Astrocyte (in vitro differentiated cells and primary cell): ENCODE results near the gene MUC5AC.

Experiments used
- EZH2 ChIP-seq: IDR thresholded peaks from 2 replicates; pipeline ENCODE4 v1.6.1; 2012; ENCODE audit warnings: mild to moderate bottlenecking, low read length, inconsistent platforms; ENCODE audit not compliant: insufficient read depth
- TF ChIP-seq, protein P1 (sequence below): IDR thresholded peaks from 2 replicates; pipeline ENCODE4 v1.5.1; 2011; ENCODE audit warnings: low read depth, mild to moderate bottlenecking, inconsistent platforms, low read length, moderate library complexity; ENCODE audit not compliant: insufficient read depth

DNA sequence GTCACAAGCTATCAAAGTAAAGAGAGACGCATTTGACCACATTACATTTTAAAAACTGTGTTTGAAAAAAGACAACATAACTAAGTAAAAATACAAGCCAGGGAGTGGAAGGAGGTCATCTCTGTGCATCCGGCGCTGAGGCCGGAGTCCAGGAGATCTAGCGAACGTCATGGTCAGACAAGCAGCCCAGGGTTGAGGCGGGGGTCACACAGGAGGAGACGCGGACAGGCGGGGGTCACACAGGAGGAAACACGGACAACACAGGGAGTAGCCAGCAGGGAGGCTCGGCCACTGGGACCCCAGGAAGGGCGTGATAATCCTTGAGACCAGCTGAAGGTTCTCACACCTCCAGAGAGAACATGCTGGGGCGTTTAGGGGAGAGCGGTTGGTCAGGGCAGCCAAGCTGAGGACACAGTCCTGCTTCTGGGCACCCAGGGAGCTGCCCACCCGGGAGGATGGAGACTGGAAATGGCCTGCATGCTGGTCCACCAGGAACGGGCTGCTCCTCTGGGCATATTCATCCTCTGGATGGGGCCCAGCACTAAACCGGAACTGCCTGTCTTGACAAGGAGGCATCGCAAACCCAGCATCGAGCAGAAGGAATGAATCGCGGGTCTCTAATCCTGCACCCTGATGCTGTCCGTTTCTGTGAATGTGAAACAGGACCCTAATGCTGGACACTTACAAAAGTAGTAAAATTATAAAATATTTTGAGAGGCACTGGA is 40.9 kb upstream of the MUC5AC start:
- TF ChIP-seq, protein P1, sequence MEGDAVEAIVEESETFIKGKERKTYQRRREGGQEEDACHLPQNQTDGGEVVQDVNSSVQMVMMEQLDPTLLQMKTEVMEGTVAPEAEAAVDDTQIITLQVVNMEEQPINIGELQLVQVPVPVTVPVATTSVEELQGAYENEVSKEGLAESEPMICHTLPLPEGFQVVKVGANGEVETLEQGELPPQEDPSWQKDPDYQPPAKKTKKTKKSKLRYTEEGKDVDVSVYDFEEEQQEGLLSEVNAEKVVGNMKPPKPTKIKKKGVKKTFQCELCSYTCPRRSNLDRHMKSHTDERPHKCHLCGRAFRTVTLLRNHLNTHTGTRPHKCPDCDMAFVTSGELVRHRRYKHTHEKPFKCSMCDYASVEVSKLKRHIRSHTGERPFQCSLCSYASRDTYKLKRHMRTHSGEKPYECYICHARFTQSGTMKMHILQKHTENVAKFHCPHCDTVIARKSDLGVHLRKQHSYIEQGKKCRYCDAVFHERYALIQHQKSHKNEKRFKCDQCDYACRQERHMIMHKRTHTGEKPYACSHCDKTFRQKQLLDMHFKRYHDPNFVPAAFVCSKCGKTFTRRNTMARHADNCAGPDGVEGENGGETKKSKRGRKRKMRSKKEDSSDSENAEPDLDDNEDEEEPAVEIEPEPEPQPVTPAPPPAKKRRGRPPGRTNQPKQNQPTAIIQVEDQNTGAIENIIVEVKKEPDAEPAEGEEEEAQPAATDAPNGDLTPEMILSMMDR, result no peak
- no peak for TF ChIP-seq EZH2
